IgD-negative memory B cell (primary cell): ENCODE results near the gene TBX1. TPM values are rescaled to one million over a fixed set of nuclear protein-coding genes. Genes with fewer than 3 reads are reported as not detected.
A peak's percentile ranks its signal among the peaks of the same experiment; 100 is the strongest.

Source experiments
- H3K27ac Mint-ChIP-seq, 3 donors: one replicate each; pipeline ENCODE4 v1.8.0; 2020 to 2022; ENCODE audit warnings: mild to moderate bottlenecking in 3 of 3, mixed read lengths in 3 of 3, moderate library complexity in 1 of 3
- H3K27me3 Mint-ChIP-seq: one replicate; pipeline ENCODE4 v1.8.0; 2021; ENCODE audit warnings: mixed read lengths
- H3K36me3 Mint-ChIP-seq: one replicate; pipeline ENCODE4 v1.8.0; 2020; ENCODE audit warnings: mild to moderate bottlenecking, mixed read lengths
- H3K4me1 Mint-ChIP-seq, 3 donors: one replicate each; pipeline ENCODE4 v1.8.0; 2020 to 2022; ENCODE audit warnings: mixed read lengths in 3 of 3, mild to moderate bottlenecking in 1 of 3
- H3K4me3 Mint-ChIP-seq, 4 donors: one replicate each; pipeline ENCODE4 v1.8.0; 2020 to 2022; ENCODE audit warnings: mild to moderate bottlenecking in 4 of 4, mixed read lengths in 4 of 4, moderate library complexity in 3 of 4
- H3K9me3 Mint-ChIP-seq, 3 donors: one replicate each; pipeline ENCODE4 v1.8.0; 2020 to 2021; ENCODE audit warnings: mixed read lengths in 3 of 3, mild to moderate bottlenecking in 1 of 3
- polyA plus RNA-seq: library from polyadenylated mRNA; unstranded; fragments of 300-500 nt; fragmentation: Illumina TruSeq; gene quantifications from one replicate; pipeline ENCODE4 v1.2.3, GENCODE V29; 2021

Gene TBX1
- polyA plus RNA-seq: not detected

DNA sequence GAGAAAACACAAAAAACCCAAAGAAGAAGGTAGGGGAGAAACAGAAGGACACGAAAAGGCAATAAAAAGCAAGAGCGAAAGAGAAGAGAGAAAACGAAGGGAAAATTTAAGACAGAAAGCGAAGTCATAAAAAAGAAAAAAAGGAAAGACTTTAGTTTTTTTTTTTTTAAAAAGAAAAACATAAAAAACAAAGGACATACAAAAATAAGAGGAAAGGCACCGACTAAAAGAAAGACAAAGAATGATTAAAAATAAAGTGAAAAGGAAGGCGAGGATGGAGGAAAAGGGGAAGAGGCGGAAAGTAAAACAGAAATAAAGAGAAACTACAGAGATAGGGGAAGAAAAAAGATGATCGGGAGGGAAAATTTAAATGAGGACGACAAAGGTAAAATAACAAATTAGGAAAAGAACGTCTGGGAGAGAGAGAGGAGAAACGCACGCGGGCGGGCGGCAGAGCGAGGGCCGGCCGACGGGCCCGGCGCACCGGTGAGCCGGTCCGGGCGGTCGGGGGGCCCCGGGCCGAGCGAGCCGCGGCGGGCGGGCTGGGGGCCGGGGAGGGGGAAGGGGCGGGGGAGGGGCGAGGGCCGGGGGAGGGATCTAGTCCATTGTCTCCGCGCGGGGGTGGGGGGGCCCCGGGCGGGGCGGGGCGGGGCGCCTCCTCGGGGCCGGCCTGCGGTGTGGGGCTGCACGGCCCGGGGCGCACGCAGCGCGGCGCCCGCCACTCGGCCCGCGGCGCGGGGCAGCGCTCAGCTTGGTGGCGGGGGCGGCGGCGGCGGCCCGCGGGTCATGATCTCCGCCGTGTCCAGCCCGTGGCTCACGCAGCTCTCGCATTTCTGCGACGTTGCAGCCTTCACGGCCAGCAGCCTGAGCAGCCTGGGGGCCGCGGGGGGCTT, at the start of gene TBX1:
TBX1 (plus strand) TSS at position 721 of the 893 bp plus-strand sequence; CDS start at position 787, 66 bp downstream.
- Mint-ChIP-seq H3K27me3 (peaks cover 54% of the 10 kb centered on the region), H3K4me1 (peaks cover 18 to 24% (median 23%) of the 10 kb centered on the region in 3 donors), H3K4me3 (peak within 1 kb of the TSS; percentile 63 to 91 (median 82)), H3K27ac (peak within 1 kb of the TSS; percentile 8 to 85 (median 45)), H3K36me3 (no peaks in the 10 kb centered on the region), H3K9me3 (peaks cover 0 to 3% (median 0%) of the 10 kb centered on the region in 3 donors)

DNA sequence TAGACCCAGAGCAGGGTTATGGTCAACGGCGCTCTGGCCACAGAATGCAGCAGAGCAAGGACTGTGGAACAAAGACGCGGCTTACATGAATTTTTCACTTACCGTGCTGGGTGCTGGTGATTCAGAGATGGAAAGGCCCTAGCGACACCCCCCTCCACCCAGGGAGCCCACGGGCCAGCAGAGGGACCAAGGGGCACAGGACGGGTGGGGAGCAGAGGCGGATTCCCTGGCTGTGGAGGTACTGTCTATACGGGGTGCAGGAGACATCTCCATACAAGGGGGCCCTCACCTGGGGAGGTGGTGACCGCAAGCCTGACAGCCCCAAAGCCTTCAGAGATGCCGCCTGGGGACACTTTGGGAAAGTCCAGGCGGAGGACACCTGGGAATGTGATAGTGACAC, 47.3 kb upstream of the TBX1 start:
- peaks cover 31% of the 10 kb centered on the region for H3K27me3 Mint-ChIP-seq
- H3K27ac Mint-ChIP-seq: peak overlapping the region in 1 of 3 donors; percentile 53
- peaks cover 0 to 2% (median 0%) of the 10 kb centered on the region in 3 donors for H3K4me1 Mint-ChIP-seq
- peaks cover 0 to 1% (median 0%) of the 10 kb centered on the region in 3 donors for H3K9me3 Mint-ChIP-seq
- H3K4me3 Mint-ChIP-seq: peak overlapping the region; percentile 55 to 91 (median 69)
- H3K36me3 Mint-ChIP-seq: no peaks in the 10 kb centered on the region

DNA sequence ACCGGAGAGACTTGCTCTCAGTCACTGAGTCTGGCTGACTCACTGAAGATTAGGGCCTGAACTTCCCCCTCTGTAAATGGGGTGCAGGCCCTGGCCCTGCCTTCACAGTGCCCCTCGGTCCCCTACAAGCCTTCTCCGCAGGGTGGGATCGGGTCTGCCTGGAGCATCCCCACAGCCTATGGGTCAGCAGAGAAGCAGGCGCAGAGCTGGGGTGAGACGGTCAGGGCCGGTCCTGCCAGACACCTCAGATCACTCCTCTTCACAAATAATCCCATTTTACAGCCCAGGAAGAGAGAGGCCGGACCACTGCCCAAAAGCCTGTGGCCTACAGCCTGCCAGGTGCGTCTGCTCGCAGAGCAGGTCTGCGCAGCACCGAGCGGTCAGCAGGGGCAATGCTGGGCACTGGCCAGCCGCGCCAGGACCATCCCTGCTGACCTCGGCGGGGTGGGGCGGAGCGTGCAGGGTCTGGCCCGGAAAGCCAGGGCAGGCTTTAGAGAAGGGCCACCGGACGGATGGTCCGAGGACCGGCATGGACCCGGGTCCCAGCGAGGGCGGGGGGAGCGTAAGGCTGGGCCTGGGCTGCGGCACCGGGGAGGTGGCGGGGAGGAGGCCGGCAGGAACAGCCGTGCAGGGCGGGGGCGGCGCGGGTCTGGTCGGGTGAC, 46.8 kb upstream of the TBX1 start:
- Mint-ChIP-seq H3K36me3 (no peaks in the 10 kb centered on the region), H3K4me1 (peaks cover 0 to 2% (median 0%) of the 10 kb centered on the region in 3 donors), H3K4me3 (peak overlapping the region; percentile 55 to 91 (median 68)), H3K27ac (peak overlapping the region in 1 of 3 donors; percentile 53), H3K9me3 (peaks cover 0 to 1% (median 0%) of the 10 kb centered on the region in 3 donors), H3K27me3 (peaks cover 31% of the 10 kb centered on the region)

DNA sequence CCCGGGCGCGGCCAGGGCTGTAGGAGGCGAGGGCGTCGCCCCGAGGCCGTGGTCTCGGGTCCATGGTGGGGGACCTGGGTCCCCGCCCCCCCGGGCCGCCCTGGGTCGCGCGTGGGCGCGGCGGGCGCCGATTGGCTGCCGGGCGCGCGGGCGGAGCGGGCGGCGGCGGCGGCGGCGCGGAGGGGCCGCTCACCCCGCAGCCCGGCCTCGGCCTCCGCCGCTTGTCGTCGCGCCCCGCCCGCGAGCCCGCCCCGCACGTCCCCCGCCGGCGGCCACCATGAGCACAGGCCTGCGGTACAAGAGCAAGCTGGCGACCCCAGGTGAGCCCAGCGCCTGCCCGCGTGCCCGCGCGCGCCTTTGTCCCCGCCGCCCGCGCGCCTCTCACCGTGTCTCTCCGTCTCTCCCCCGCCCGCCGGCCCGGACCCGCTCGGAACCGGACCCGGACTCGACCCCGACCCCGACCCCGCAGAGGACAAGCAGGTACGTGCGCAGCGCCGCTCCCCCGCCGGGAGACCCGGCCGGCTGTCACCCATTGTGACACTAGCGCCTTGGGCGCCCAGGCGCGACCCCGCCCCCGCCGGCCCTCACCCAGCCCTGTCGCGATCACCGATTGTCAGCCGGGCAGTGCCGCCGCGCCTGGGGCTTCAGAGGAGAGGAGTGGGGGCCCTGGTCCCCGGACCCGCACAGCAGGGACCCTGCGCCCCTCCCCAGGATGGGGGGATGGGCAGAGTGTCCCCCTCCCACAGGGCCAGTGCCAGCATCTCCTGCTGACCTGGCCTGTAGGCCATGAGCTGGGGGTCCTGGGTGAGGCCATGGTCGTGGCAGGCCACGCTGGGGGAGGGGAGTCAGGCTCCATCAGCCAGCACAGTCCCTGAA, 46.0 kb upstream of the TBX1 start, which contains the start of gene SEPTIN5:
SEPTIN5 (plus strand) TSS at position 192 of the 876 bp plus-strand sequence; CDS start at position 278, 86 bp downstream.
- Mint-ChIP-seq H3K4me3 (peak within 1 kb of the TSS; percentile 60 to 91 (median 74)), H3K4me1 (peaks cover 0 to 5% (median 4%) of the 10 kb centered on the region in 3 donors), H3K9me3 (peaks cover 0 to 1% (median 0%) of the 10 kb centered on the region in 3 donors), H3K27ac (peak within 1 kb of the TSS in 1 of 3 donors; percentile 53), H3K36me3 (no peaks in the 10 kb centered on the region), H3K27me3 (peaks cover 32% of the 10 kb centered on the region)

GRCh38 chr22:19715188-19715930, 45.2 kb upstream of the TBX1 start:
- peaks cover 0 to 1% (median 0%) of the 10 kb centered on the region in 3 donors for H3K9me3 Mint-ChIP-seq
- H3K27me3 Mint-ChIP-seq: peaks cover 40% of the 10 kb centered on the region
- no peak overlapping the region for H3K27ac Mint-ChIP-seq
- peaks cover 0 to 5% (median 4%) of the 10 kb centered on the region in 3 donors for H3K4me1 Mint-ChIP-seq
- H3K4me3 Mint-ChIP-seq: peak overlapping the region in 3 of 4 donors; percentile 28 to 74 (median 70)
- H3K36me3 Mint-ChIP-seq: no peaks in the 10 kb centered on the region

DNA sequence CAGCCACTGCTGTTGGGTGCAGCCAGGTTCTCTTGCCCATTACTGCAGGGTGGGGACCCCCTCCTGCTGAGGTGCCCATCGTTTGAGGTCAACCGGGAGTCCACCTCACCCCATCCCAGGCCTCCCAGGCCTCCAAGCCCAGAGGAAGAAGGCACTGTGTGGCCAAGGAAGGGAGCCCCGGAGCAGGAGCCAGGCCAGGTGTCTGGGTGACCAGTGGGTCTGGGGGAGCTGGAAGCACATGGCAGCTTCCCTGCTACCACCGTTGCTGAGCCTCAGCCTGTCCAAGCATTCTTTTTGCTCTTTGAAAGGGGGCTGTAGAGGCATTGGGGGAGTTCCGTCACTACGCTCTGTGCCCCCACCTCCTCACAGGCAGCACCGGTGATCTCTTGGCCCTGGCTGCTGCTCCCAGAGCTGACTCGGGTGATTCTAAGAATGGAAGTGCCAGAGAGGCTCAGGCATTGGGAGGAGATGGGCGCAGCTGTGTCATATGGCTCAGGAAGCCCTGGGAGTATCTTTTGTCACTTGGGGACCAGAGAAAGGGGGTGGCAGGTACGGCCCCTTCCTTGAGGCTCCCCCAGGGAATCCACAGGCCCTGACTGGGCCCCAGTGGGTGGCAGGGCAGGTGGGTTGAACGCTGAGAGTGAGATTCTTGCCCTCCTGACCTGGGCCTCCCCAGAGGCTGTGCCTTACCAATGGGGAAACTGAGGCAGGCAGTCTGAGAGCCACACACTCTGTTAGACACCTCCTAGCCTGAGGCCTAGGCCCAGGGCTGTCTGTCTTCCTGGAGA, 44.3 kb upstream of the TBX1 start:
- no peak overlapping the region for H3K27ac Mint-ChIP-seq
- H3K9me3 Mint-ChIP-seq: peaks cover 0 to 1% (median 0%) of the 10 kb centered on the region in 3 donors
- H3K27me3 Mint-ChIP-seq: peaks cover 47% of the 10 kb centered on the region
- no peaks in the 10 kb centered on the region for H3K36me3 Mint-ChIP-seq
- H3K4me1 Mint-ChIP-seq: peaks cover 0 to 6% (median 4%) of the 10 kb centered on the region in 3 donors
- peak overlapping the region in 3 of 4 donors; percentile 27 to 54 (median 32) for H3K4me3 Mint-ChIP-seq

DNA sequence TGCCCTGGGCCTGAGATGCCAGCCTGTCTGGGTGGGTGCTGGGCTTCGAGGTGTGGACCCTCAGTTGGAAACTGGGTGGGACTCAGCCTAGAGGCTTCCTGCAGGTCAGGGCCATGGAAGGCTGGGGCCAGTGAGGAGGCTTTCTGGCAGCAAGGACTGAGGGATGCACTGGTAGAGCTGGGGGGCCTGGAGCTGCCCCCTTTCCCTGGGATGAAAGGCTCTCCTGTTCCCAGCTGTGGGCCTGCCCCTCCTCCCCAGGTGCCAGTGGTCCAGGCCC, 43.8 kb upstream of the TBX1 start:
- Mint-ChIP-seq H3K4me3 (peak overlapping the region in 2 of 4 donors; percentile 32 to 54), H3K4me1 (peaks cover 0 to 6% (median 4%) of the 10 kb centered on the region in 3 donors), H3K27ac (no peak overlapping the region)

GRCh38 chr22:19717181-19717580, 43.4 kb upstream of the TBX1 start:
- peaks cover 0 to 1% (median 0%) of the 10 kb centered on the region in 3 donors for H3K9me3 Mint-ChIP-seq
- no peaks in the 10 kb centered on the region for H3K36me3 Mint-ChIP-seq
- peak overlapping the region in 1 of 4 donors; percentile 72 for H3K4me3 Mint-ChIP-seq
- peaks cover 0 to 6% (median 4%) of the 10 kb centered on the region in 3 donors for H3K4me1 Mint-ChIP-seq
- H3K27ac Mint-ChIP-seq: peak overlapping the region in 1 of 3 donors; percentile 67
- H3K27me3 Mint-ChIP-seq: peaks cover 50% of the 10 kb centered on the region

More for the DNA sequence above, 43.8 kb upstream of the TBX1 start:
- peaks cover 0 to 1% (median 0%) of the 10 kb centered on the region in 3 donors for H3K9me3 Mint-ChIP-seq
- H3K27me3 Mint-ChIP-seq: peaks cover 50% of the 10 kb centered on the region
- H3K36me3 Mint-ChIP-seq: no peaks in the 10 kb centered on the region

DNA sequence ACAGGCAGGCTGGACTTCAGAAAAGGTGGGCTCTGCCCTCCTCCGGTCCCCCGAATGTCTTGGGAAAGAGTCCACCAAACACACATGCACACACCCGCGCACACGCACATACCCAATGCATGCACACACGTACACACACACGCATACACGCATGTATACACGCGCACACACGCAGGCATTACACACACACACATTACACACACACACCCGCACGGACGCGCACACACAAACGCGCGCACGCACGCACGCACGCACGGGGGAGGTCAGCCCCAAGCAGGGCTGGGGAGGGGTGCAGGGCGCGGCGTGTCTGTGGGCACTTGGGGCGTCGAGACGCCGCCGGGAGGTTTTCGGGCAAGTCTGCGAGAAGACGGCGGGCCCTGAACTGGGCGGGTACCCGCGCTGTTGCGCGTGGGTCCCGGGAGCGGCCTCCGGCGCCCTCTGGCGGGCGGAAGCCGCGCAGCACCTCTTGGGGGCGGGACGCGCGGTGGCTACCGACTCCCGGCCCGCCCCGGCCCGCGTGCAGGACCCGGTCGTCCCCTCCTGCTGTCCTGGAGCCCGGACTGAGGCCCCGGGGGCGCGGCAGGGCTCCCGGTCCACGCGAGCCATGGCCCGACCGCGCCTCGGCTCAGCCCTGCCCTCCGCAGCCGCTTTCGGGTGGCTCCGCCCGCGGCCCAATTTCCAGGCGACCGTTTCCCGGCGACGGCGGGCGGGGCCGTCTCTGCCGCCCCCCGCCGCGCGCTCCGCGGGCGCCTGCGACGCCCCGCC, 42.7 kb upstream of the TBX1 start:
- peak overlapping the region; percentile 66 to 85 (median 70) for H3K4me3 Mint-ChIP-seq
- peaks cover 52% of the 10 kb centered on the region for H3K27me3 Mint-ChIP-seq
- H3K27ac Mint-ChIP-seq: peak overlapping the region in 2 of 3 donors; percentile 67 to 85
- H3K9me3 Mint-ChIP-seq: peaks cover 0 to 1% (median 0%) of the 10 kb centered on the region in 3 donors
- H3K36me3 Mint-ChIP-seq: no peaks in the 10 kb centered on the region
- H3K4me1 Mint-ChIP-seq: peaks cover 0 to 6% (median 4%) of the 10 kb centered on the region in 3 donors

- Mint-ChIP-seq H3K4me3 (no peak overlapping the region), H3K27ac (no peak overlapping the region), H3K36me3 (no peaks in the 10 kb centered on the region), H3K27me3 (peaks cover 50% of the 10 kb centered on the region), H3K9me3 (peaks cover 0 to 1% (median 0%) of the 10 kb centered on the region in 3 donors), H3K4me1 (peaks cover 2 to 6% (median 4%) of the 10 kb centered on the region in 3 donors)
Measured at GRCh38 chr22:19718456-19719049, 42.0 kb upstream of the TBX1 start.

GRCh38 chr22:19719050-19719482, 41.5 kb upstream of the TBX1 start:
- Mint-ChIP-seq H3K27me3 (peaks cover 45% of the 10 kb centered on the region), H3K36me3 (no peaks in the 10 kb centered on the region), H3K4me3 (peak overlapping the region; percentile 57 to 77 (median 72)), H3K9me3 (peaks cover 0 to 1% (median 0%) of the 10 kb centered on the region in 3 donors), H3K27ac (peak overlapping the region in 2 of 3 donors; percentile 21 to 83), H3K4me1 (peaks cover 2 to 6% (median 4%) of the 10 kb centered on the region in 3 donors)

DNA sequence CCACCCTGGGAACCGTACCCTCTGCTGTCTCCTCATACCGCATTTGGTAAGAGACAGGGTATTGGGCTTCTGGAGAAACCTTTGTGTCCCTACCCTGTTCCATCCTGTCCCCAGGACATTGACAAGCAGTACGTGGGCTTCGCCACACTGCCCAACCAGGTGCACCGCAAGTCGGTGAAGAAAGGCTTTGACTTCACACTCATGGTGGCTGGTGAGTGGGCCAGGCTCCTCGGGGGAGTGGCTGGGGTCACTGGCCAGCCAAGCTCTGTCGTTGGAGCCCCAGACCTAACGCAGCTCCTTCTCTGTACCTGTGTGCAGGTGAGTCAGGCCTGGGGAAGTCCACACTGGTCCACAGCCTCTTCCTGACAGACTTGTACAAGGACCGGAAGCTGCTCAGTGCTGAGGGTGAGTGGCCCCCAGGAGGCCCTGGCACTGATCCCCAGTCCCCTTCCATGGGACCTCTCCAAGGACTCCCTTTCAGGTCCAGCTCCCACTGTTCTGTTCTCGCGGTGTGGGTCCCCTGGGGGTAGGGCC, 41.0 kb upstream of the TBX1 start:
- peaks cover 3 to 8% (median 4%) of the 10 kb centered on the region in 3 donors for H3K4me1 Mint-ChIP-seq
- H3K4me3 Mint-ChIP-seq: peak overlapping the region; percentile 63 to 77 (median 72)
- H3K27ac Mint-ChIP-seq: peak overlapping the region in 2 of 3 donors; percentile 21 to 83
- H3K27me3 Mint-ChIP-seq: peaks cover 46% of the 10 kb centered on the region
- no peaks in the 10 kb centered on the region for H3K36me3 Mint-ChIP-seq
- peaks cover 0 to 1% (median 0%) of the 10 kb centered on the region in 3 donors for H3K9me3 Mint-ChIP-seq
